Measurements from ENCODE around the gene GGACT. TPM values are rescaled to one million over a fixed set of nuclear protein-coding genes. Genes with fewer than 3 reads are reported as not detected.

GGACT gene
- total and polyA plus RNA-seq, 12 donors: 1.8 to 16.0 (median 10.2) TPM

DNA sequence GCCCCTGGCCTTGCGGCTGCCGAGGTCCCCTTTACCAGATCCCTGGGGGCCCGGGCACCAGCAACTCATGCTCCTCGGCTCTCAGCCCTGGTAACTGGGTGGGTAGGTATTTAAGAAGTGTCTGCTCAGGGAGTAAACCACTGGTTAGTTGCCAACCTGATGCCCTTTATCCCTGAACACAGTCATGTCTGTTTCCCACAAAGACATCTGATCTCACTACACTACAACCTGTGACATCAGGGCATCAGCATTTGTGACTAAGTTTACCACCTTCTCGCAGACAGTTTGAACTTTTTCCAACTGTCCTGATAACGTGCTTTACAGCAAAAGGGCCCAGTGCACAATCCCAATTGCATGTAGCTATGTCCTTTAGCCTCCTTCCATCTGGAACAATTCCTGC, 22.0 kb downstream of the GGACT start:
- TF ChIP-seq POLR2A (IDR thresholded peaks at IDR 0.05): no peak
- Histone ChIP-seq H3K9me3 (replicated peaks in 1 of 3) (no peaks in the 10 kb centered on the region), H3K36me3 (replicated peaks in 1 of 2) (no peaks in the 10 kb centered on the region), H3K4me3 (no peak overlapping the region), H3K27me3 (no peaks in the 10 kb centered on the region), H3K4me1 (replicated peaks in 1 of 2) (no peaks in the 10 kb centered on the region), H3K27ac (no peak overlapping the region)
- 81 to 96% (median 93%) methylated on average over 2 to 6 of the region's 6 CpGs for WGBS, 4 donors
- DNase-seq: no peak
- intact Hi-C loops (cut with DNase I): no loop called here

DNA sequence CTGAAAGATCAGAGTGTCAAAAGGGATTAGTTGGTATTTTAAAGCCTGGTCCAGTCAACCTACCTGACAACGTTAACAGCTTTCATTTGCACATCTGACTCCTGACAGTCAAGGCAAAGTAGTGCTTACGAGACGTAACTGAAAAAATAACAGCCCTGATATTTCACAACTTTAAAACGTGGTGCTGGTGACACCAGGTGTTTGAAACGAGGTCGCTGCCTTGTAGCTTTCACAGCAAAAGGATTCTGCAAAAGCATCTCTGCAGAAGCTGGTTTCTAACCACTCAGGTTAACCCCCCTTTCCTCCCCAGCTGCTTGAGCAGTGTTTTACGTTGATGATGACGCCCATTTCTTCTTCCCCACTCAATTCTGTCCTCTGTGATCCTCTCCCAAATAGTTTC, 23.3 kb downstream of the GGACT start:
- WGBS, 4 donors: 76 to 79% (median 77%) methylated on average over 8 of the region's 8 CpGs
- TF ChIP-seq, protein P1, sequence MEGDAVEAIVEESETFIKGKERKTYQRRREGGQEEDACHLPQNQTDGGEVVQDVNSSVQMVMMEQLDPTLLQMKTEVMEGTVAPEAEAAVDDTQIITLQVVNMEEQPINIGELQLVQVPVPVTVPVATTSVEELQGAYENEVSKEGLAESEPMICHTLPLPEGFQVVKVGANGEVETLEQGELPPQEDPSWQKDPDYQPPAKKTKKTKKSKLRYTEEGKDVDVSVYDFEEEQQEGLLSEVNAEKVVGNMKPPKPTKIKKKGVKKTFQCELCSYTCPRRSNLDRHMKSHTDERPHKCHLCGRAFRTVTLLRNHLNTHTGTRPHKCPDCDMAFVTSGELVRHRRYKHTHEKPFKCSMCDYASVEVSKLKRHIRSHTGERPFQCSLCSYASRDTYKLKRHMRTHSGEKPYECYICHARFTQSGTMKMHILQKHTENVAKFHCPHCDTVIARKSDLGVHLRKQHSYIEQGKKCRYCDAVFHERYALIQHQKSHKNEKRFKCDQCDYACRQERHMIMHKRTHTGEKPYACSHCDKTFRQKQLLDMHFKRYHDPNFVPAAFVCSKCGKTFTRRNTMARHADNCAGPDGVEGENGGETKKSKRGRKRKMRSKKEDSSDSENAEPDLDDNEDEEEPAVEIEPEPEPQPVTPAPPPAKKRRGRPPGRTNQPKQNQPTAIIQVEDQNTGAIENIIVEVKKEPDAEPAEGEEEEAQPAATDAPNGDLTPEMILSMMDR (IDR thresholded peaks at IDR 0.05): no peak
- no peak for TF ChIP-seq POLR2A (IDR thresholded peaks at IDR 0.05)
- Histone ChIP-seq H3K4me1 (replicated peaks in 1 of 2) (peaks cover 0 to 9% of the 10 kb centered on the region in 2 donors), H3K27me3 (no peaks in the 10 kb centered on the region), H3K4me3 (no peak overlapping the region), H3K36me3 (replicated peaks in 1 of 2) (no peaks in the 10 kb centered on the region), H3K27ac (no peak overlapping the region), H3K9me3 (replicated peaks in 1 of 3) (no peaks in the 10 kb centered on the region)
- DNase-seq: no peak
- intact Hi-C loops (cut with DNase I): no loop called here

DNA sequence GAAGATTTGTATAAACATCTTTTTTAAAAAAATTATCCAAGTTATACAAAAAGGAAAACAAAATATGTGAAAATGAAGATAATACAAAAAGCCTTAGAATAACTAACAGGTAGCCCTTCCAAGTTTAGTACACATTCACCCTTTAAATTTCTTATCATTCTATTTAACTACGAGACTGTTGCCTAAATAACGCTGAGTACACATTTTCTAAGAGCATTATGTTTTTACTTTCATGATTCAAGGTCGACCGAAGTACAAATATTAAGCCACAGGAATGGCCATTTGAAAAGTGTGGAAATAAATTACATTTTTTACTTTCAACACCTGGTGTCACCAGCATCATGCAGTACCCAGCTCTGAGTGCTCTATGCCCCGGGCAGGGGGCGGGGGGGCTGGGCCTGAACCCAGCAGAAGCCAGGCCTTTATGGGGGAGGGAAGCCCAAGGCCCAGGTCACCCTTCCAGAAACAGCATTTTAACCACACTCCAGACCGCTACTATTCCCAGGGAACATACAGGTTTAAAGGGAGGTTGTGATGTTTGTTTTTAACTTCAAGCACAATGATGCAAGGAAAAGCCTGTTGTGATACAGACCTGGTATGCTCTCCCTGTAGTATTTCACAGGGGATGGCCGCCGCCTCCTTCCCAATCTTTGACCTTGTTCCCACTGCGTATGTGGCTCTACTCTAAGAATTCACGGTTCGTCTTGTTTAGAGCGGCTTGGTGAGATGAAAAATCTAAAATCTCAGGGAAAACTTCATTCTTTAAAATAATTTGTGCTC, 24.0 kb downstream of the GGACT start:
- H3K9me3 ChIP-seq (replicated peaks in 1 of 3): no peaks in the 10 kb centered on the region
- H3K4me1 ChIP-seq (replicated peaks in 1 of 2): peaks cover 0 to 9% of the 10 kb centered on the region in 2 donors
- DNase-seq: no peak
- H3K4me3 ChIP-seq: no peak overlapping the region
- H3K36me3 ChIP-seq (replicated peaks in 1 of 2): no peaks in the 10 kb centered on the region
- TF ChIP-seq POLR2A (IDR thresholded peaks at IDR 0.05): no peak
- TF ChIP-seq, protein P1 (IDR thresholded peaks at IDR 0.05): no peak
- H3K27me3 ChIP-seq: no peaks in the 10 kb centered on the region
- intact Hi-C loops (cut with DNase I): no loop called here
- H3K27ac ChIP-seq: no peak overlapping the region
- 72 to 75% (median 74%) methylated on average over 13 of the region's 13 CpGs for WGBS, 4 donors

DNA sequence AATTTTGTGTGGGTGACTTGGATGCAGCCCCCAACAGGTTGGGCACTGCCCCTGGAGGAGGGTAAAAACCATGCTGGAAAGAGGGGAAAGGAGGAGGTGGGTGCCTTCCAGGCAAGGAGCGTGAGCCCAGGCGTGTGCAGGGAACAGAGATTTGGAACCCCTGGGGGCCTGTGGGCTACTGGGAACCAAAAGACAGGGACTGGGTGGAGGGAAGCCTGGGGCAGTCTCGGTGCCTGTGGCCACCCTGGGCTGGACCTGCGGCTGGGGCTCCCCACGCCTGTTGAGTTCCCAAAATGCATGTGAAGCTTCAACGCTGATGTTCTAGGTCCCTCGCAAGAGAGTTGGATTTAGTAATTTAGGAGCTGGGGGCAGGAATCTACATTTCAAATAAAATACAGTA, 24.8 kb downstream of the GGACT start:
- intact Hi-C loops (cut with DNase I): no loop called here
- Histone ChIP-seq H3K4me3 (no peak overlapping the region), H3K4me1 (replicated peaks in 1 of 2) (peaks cover 0 to 9% of the 10 kb centered on the region in 2 donors), H3K27ac (no peak overlapping the region), H3K27me3 (no peaks in the 10 kb centered on the region), H3K9me3 (replicated peaks in 1 of 3) (no peaks in the 10 kb centered on the region), H3K36me3 (replicated peaks in 1 of 2) (no peaks in the 10 kb centered on the region)
- WGBS, 4 donors: 95 to 99% (median 96%) methylated on average over 7 of the region's 7 CpGs
- TF ChIP-seq, protein P1 (IDR thresholded peaks at IDR 0.05): no peak
- DNase-seq: no peak

Data from adrenal gland (tissue), 12 donors.